HG02943 (cell line): Measurements from ENCODE around the gene SLC22A5.

ENCODE experiments used
- ATAC-seq: cut with Tn5 transposase; IDR thresholded peaks from one replicate; pipeline ENCODE4 v1.9.1; 2021; ENCODE audit warnings: mild to moderate bottlenecking, low read depth, moderate library complexity; ENCODE audit not compliant: unreplicated experiment

The SLC22A5 gene

DNA sequence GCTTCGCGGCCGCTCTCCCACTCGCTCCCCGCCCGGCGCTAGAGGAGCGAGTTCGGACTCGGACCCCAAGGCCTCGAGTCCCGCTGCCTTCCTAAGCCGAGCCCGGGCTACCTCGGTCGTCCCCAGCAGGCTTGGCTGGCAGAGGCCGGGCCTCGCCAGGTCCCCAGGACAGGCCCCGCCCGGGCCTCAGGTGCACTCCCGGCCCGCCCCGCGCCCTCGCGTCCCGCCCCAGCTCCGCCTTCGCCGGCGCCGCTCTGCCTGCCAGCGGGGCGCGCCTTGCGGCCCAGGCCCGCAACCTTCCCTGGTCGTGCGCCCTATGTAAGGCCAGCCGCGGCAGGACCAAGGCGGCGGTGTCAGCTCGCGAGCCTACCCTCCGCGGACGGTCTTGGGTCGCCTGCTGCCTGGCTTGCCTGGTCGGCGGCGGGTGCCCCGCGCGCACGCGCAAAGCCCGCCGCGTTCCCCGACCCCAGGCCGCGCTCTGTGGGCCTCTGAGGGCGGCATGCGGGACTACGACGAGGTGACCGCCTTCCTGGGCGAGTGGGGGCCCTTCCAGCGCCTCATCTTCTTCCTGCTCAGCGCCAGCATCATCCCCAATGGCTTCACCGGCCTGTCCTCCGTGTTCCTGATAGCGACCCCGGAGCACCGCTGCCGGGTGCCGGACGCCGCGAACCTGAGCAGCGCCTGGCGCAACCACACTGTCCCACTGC is at the start of gene SLC22A5:
Gene SLC22A5 (plus strand): TSS at position 237 of the 707 bp plus-strand sequence. CDS start 263 bp downstream, at position 500.
- peak; percentile 66 for ATAC-seq

DNA sequence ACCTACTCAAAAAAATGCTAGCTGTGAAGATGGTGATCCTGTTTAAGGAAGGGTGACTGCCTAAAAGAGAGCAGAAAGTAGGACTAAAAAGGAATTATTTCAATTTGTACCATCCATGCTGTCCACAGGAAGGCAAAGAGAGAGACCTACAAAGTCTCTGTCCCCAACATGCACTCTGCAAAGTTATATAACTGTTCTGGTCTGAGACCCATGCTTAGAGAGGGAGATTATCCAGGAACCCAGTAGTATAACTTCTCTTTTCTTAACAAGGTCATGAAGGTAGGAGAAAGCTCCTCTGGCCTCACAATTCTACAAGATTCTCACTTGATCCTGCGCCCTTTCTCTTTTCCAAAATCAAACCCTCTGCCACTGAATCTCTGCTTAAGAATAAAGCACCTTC is 49.5 kb upstream of the SLC22A5 start:
- no peak for ATAC-seq

DNA sequence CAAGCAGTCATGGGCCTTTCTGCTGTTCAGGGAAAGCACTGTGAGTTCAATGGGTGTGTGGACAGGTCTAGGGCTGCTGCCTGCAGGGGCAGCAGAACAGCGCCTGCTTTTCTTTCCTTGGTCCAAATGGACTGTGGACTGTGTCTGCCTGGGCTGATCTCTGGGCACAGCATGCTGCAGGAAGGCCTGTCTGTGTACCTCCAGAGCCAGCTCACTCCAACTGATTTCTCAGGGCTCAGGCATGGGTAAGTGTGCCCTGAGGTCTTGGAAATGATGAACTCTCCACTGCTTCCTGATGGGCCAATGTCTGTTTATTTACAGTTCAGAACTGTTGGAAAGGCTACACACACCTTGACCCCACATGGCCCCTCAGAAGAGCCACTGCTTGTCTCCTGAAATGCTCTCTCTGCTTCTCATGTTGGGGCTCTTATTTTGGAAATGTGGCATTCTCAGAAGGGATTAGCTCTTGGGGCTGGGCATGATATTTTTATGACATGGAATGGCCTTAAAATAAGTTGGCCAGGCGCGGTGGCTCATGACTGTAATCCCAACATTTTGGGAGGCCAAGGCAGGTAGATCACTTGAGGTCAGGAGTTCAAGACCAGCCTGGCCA is 48.3 kb upstream of the SLC22A5 start:
- no peak for ATAC-seq

DNA sequence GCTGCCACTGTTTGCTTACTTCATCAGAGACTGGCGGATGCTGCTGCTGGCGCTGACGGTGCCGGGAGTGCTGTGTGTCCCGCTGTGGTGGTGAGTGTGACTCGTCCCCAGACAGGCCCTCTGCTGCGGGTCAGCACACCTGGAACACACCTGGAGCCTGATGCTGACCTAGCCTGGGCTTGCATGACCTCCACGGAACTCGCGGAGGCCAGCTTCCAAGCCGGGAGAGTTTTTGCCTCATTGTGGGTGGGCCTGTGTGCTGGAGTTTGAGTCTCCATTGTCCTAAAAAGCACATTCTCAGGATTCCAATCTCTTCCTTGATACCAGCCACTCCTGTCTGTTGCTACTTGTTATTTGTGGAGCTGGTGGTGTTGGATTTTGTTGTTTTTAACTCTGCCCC is 47.2 kb upstream of the SLC22A5 start:
- no peak for ATAC-seq

DNA sequence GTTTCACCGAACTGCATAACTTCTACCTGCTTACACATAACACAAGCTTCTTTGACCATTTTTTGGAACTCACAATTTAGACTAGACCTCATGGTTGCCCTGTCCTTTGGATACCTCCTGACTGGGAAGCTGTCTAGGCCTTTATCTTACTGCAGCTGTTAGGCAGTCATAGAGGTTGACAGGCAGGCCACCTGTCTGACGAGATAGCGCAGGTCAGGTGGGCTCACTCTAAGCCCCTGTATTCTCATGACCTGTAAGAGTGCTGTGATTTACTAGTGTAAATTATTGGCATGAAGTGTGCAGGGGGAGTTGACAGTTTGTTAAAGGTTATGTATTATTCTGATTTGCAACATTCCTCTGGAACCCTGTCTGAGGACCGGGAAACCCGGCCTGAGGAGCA is 46.3 kb upstream of the SLC22A5 start:
- ATAC-seq: no peak

DNA sequence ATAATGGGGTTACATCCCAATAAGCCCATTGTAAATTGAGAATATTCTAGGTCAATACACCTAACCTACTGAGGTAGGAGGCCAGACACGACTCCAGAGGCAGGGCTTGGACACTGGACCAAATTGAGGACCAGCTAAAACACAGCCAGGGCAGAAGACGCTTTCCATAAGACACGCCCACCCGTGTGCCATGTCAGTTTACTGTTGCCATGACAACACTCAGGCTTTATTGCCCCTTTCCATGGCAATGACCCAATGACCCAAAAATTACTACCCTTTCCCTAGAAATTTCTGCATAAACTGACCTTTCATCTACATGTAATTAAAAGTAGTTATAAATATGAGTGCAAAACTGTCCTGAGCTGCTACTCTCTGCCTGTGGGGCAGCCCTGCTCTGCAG is 43.8 kb upstream of the SLC22A5 start:
- no peak for ATAC-seq

DNA sequence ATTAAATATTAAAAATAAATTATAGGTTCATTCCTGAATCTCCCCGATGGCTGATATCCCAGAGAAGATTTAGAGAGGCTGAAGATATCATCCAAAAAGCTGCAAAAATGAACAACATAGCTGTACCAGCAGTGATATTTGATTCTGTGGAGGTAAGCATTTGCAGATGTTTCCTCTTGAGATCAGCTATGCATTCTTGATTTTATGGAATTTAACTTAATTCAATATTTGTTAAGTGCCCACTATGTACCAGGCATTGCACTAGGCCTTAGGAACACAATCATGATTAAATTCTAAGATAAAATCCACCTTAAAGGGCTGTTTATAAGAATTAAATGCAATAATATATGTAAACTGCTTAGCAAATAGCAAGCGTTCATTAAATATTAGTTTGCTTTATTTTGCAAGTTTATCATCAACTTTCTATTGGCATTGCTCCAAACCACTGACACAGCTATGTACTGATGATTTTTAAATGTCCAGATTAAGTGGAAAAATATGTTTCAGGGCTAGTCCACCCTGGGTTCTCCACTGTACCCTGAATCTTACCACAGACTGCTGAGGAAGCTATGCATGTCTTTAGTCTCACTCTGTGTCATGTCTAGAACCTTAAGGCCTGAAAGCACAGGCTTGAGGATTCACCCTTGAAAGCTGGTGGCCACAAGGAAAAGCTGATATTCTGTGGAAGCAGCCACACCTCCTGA is 42.1 kb upstream of the SLC22A5 start:
- no peak for ATAC-seq

DNA sequence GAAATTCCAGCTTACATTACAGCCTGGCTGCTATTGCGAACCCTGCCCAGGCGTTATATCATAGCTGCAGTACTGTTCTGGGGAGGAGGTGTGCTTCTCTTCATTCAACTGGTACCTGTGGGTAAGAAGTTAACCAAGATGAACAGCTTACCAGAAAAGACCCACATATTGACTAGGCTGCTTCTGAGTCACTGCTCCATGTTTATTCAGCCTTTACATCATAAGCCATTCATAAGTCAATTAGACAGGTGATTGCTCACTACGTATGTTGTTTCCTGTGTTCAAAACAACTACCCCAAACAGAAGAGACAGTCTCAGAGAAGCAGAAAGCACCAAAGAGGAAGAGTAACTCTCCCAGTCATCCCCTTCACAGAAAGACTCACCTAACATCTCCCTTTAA is 34.7 kb upstream of the SLC22A5 start:
- no peak for ATAC-seq

DNA sequence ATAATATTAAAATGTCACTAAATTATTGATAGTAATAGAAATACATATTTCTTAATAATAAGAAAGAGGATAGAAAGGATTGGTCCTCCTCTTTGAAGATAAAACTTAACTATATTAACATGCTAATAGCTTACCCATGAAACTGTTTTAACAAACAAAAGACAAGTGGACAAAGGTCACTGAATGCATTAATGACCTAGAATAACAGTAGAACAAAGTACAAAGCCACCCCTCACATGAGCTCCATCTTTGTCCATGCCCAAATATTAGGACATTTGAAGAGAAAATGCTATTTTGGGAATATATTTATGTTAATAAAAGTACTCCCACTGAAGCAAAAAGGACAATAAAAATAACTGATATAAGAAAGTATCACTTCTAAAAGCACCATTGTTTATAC is 34.1 kb upstream of the SLC22A5 start:
- no peak for ATAC-seq

DNA sequence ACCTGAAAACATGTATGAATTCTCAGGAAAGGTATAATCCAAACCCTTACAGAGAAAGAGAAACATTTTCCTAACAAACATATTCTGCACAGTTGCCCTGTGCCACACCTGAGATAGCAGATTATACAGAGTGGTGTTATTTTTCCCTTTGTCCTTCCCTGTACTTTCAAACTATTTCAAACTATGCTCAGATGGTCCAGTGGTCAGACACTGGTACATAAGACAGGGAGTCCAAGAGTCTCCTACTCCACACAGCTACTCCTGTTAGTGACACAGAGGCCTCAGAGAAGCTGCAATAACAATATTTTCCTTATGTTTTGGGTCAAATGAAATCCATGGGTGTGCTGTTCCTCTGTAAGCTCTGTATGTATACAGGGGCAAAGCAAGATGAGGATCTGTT is 30.0 kb upstream of the SLC22A5 start:
- no peak for ATAC-seq

DNA sequence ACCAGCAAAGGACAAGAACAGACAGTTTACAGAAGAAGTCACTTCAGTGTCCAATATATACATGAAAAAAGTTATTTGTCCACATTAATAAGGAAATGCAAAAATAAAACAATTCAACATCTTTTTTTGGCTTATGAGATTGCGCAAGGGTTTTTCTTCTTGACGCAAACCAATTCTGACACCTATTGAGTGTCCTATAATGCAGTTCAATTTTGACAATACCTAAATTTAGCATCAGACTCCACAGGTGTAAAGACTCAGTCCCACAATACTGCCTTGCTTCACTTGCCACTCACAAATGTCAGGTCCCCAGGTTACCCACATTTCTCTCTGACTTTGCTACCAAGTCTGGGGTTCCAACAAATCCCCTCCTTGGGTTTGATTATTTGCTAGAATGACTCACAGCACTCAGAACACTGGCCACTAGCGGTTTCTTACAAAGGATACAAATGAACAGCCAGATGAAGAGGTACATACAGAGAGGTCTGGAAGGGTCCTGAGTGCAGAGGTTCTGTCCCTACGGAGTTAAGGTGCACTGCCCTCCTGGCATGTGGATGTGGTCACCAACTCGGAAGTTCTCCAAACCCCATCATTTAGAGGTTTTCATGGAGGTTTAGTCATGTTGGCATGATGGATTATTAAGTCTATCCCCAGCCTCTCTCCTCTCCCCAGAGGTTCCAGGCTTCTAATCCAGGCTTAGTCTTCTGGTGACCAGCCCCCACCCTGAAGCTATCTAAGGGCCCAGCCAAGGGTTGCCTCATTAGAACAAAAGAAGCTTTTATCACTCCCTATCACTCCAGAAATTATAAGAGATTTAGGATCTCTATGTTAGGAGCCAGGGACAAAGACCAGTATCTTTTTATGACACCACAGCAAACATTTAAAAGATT is 27.0 kb upstream of the SLC22A5 start:
- ATAC-seq: no peak

DNA sequence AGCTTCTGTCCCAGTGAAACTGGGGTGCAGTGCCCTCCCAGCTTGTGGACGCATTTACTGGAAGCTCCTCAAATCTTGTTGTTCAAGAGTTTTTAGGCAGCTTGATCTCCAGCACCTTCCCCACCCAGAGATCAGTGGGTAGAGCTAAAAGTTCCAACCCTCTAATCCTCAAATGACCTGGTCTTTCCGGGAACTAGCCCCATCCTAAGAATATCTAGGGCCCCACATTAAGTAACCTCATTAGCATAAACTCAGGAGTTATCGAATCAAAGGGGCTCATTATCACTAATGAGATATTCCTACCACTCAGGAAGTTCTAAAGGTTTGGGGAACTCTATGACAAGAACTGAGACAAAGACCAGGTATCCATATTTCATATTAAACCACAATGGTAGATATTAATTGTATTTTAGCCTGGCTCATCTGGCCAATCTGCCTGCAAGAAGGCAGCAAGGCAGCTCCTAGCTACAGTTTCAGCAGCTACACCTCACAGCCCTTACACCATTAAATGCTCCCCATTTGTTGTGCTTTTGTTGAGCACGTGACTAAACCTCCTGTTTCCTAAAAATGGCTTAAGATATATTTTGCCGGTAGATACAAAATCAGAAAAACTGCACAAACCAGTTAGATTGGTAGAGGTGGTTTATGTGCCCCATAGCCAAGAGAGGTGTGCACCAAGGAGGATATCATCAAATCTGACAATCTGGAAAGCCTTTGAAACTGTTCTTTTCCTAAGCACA is 24.6 kb upstream of the SLC22A5 start:
- ATAC-seq: no peak

DNA sequence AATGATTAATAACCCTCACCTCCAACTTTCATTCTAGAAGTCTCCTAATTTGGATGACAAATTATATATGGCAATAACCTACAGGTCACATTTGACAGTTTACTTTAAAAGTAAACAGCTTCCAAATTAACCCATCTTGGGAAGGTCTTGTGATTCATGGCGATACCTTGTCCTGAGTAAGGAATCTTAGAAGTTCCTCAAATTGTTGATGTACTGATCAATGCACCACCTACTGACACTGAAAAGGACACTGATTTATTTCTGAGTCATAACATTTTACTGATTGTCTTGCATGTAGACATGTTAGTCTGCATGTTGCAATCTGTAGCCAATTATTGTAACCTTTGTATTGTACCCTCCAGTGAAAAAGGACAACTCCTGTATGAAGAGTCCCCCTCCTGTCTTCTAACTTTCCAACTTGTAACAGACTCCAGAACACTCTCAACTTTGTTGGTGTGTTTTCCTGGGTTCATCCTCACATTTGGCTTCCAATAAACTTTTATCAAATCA is 16.0 kb upstream of the SLC22A5 start:
- no peak for ATAC-seq

DNA sequence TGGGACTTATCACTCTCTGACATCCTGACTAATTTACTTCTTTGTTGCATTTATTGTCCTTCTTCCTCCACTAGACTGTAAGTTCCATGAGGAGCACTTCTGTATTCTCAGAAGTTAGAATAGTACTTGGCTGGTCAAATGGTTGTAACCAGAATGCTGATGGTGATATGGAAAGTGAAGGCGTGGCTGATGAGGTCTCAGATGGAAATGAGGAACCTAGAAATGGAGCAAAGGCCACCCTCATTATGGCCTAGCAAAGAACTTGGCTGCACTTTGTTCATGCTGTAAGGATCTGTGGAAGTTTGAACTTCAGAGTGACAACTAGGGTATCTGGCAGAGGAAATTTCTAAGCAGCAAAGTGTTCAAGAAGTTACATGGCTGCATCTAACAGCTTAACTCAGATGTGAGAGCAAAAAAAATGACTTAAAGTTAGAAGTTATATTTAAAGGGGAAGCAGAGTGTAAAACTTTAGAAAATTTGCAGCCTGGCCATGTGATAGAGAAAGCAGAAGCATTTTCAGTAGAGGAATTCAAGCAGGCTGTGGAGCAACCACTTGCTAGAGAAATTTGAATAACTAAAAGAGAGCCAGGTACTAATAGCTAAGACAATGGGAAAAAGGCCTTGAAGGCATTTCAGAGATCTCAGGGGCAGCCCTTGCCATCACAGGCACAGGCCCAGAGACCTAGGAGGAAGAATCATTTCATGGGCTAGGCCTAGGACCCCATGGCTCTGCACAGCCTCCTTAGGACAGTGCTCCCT is 14.9 kb upstream of the SLC22A5 start:
- no peak for ATAC-seq

DNA sequence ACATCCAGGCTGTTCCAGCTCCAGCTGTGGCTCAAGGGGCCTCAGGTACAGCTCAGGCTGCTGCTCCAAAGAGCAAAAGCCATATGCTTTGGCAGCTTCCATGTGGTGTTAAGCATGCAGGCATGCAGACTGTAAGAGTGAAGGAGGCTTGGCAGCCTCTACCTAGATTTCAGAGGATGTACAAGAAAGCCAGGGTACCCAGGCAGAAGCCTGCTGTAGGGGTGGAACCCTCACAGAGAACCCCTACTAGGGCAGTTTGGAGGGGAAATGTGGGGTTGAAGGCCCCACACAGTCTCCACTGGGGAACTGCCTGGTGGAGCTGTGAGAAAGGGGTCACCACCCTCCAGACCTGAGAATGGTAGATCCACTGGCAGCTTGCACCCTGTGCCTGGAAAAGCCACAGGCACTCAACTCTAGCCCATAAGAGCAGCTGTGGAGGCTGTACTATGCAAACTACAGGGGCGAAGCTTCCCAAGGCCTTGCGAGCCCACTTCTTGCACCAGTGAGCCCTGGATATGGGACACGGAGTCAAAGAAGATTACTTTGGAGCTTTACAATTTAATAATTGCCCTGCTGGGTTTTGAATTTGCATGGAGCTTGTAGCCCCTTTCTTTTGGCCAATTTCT is 14.3 kb upstream of the SLC22A5 start:
- ATAC-seq: no peak

DNA sequence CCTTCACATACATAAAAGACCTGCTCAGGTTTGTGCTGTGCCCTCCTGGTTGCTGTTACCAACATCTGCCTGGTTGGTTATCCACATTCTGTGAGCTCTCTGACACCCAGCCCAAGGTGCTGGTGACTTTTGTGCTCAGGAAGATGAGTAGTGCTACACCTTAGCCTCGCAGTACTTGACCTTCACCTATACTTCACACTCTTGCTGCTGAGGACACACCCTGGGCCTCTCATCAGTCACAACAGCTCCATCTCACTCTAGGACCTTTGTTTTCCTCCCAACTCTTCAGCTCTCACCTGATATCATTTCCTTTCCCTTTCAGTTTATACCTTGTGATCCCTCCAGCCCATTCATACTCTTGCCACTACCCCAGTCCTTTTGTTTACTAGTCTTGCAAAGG is 10.7 kb upstream of the SLC22A5 start:
- ATAC-seq: no peak

DNA sequence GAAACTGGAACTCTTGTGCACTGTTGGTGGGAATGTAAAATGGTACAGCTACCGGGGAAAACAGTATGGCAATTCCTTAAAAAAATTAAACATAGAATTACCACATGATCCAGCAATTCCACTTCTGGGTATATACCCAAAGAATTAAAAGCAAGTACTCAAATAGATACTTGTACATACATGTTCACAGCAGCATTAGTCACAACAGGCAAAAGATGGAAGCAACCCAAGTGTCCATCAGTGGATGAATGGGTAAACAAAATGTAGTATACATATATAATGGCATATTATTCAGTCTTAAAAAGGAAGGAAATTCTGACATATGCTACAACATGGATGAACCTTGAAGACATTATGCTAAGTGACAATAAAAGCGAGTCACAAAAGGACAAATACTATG is 7.4 kb upstream of the SLC22A5 start:
- no peak for ATAC-seq

DNA sequence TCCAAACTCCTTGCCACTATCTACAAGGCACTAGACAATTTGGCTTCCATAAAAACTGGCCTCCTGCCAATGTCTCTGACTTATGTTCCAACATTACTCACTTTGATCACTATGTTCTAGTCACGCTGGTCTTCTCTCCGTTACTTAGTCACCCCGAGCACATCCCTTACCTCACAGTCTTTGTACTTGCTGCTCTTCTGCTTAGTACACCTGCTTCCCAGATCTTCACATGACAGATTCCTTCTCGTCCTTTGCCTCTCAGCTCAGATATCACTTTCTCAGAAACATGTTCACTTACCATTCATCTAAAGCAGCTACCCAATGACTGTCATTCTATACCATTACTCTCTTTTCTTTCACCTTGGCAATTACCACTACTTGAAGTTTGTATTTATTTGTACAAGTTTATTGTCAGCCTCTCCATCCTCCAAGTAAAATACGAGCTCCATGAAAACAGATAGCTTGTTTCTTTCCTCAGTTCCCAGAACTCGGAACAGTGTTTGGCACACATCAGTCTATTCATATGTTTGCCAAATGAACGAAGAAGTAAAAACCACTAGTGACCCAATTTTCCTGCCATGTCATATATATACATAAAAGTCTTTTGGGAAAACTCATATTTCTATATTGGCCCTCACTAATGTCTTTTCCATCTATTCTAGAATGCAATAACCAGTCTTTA is 5.9 kb upstream of the SLC22A5 start:
- ATAC-seq: no peak
